Measurements from ENCODE around the gene TMEM88.

Gene TMEM88

DNA sequence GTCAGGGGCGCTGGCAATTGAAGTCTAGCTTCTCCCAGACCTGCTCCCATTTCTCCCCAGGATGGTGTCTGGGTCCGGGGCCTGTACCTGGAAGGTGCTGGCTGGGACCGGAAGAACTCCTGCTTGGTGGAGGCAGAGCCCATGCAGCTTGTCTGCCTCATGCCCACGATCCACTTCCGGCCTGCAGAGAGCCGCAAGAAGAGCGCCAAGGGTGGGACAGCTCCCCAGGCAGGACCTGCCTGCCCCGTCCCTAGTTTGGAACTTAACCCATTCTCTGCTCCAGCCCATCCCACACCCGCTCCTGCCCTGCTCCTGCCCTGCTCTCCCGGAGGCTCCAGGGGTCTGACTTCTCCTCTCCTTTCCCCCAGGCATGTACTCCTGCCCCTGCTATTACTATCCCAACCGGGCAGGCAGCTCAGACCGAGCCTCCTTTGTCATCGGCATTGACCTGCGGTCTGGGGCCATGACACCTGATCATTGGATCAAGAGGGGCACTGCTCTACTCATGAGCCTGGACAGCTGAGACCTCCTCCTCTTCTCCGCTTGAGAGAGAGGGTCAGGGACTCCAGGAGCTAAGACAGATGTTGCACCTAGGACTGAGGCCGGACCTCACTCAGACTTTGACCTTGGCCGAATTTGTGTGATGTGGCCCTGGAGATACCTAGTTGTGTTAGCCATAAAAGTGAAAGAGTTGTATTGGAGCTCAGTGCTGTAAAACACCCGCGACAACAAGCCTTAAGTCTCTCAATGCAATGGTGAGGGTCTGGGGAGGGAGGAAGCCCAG, 21.7 kb upstream of the TMEM88 start:
- no peak for DNase-seq

- DNase-seq, result peak; percentile 86
Observed at GRCh38 chr17:7833795-7834541, 20.9 kb upstream of the TMEM88 start, which contains the start of gene KDM6B. KDM6B (plus strand) TSS chr17:7834217; CDS start chr17:7845555, 11,338 bp downstream.

DNA sequence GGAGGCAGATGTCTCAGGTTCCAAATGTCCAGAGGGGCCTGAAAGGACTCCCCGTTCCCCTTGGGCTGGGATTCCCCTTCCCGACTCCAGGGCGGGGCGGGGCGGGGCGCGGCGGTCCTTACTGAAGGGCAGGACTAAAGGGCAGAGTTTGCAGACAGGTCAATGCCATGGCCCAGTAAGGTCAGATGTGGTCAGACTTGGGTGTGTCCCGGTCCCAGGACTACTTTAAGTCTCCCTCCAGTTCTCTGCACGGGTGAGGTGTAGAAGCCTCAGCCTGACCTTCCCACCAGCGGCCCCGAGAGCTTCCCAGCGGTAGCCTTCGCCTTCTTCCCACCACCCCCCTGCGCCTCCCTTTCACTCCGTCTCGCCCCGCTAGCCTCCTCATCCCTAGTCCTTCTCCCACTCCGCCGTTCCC, 20.3 kb upstream of the TMEM88 start:
- peak; percentile 60 for DNase-seq

- DNase-seq, result peak; percentile 92
Observed at GRCh38 chr17:7834957-7835813, 19.7 kb upstream of the TMEM88 start.

DNA sequence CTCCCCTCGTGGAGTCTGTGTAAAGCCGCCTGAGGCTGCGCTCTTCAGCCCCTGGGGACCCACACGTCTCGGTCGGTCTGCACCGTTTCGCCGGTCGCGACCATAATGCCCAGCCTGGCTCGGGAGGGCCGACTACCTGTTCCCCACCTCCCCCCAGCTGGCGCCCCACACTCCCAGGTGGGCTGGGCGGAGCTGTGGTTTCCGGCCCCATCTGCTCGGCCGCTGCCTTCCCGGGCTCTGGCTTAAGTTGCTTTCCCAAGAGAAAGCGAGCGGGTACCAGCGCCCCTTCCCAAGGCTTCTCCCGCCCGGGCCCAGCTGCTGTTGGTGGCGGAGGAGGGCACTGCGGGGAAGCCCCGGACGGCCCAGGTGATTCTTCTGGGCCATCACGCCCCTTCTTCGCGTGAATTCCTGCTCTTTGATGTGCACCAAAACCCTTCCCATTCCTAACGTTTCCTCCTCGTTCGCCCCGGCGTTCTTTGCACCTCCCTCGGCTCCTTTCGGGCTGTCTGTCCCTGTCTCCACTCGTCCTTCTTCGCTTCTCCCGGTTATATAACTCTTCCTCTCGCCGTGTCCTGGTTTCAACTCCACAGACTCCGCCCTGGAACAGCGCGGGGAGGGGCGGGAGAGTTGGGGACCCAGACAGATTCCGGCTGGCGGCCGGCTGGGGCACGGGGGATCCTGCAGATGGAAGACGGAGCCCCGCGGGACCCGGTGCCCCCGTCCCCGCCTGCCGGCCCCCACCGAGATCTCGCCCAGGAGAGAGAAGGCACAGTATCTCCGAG, 18.9 kb upstream of the TMEM88 start:
- no peak for DNase-seq

GRCh38 chr17:7836596-7837407, 18.1 kb upstream of the TMEM88 start:
- DNase-seq, result peak; percentile 67

GRCh38 chr17:7837408-7838088, 17.3 kb upstream of the TMEM88 start:
- no peak for DNase-seq

GRCh38 chr17:7838090-7839075, 16.5 kb upstream of the TMEM88 start:
- DNase-seq, result no peak

GRCh38 chr17:7839190-7839875, 15.5 kb upstream of the TMEM88 start:
- DNase-seq, result no peak

GRCh38 chr17:7839876-7840261, 15.0 kb upstream of the TMEM88 start:
- DNase-seq, result no peak

DNA sequence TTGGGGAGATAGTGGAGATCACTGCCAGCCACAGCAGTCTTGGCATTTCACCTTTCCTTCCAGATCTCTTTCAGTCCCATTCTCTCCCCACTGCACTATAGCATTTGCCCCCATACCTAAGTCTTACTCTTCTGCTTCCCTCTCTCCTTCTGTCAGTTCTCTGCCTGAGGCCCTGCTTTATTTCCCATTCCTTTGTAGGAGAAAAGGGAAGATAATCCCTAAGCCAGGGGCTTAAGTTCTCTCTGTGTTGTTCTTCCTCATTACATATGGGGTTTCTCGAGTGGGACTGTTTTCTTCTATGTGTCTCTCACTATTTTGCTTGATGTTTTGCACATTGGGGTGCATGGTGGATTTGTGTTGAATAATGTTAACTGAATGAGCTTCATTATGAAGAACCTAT, 14.4 kb upstream of the TMEM88 start:
- DNase-seq, result no peak

GRCh38 chr17:7840875-7841274, 14.0 kb upstream of the TMEM88 start:
- DNase-seq, result no peak

DNA sequence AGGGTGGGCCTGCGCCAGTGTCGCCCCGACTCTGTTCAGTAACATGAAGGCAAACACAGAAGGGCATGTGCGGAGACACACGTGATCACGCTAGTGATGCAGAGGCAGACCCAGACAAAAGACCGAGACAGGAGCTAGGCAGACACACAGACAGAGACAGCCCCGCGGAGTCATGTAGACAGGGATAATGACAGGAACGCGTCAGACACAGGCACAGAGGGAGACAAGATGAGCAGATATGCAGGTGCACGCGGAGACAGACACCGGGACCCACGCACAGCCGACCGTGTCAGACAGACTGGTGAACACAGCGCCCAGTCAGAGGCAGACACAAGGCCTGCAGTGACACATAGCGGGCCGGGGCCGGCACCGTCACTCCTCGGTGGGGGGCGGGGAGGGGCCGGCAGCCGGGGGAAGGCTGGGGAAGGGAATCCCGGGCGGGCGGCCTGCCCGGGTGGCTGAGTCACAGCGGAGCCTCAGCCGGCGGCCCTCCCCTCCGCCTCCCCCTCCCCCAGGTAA, 13.4 kb upstream of the TMEM88 start:
- DNase-seq, result peak; percentile 94

- DNase-seq, result peak; percentile 82
Observed at GRCh38 chr17:7841915-7842379, 12.9 kb upstream of the TMEM88 start.

GRCh38 chr17:7842380-7843256, 12.2 kb upstream of the TMEM88 start:
- peak; percentile 98 for DNase-seq

DNA sequence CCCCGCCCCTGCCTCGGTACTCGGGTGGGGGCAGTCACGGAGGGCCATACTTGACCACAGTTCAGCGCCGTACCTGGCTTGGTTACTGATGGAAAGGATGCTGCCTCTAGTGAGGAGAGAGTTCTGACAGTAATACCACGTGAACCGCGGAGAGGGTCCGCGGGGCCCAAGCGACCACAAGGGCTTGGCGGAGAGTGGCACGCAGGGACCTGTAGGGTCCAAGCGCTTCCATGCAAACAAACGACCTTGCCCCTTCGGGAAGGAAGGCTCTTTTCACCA, 11.7 kb upstream of the TMEM88 start:
- no peak for DNase-seq

- peak; percentile 93 for DNase-seq
Observed at GRCh38 chr17:7843536-7844291, 11.2 kb upstream of the TMEM88 start.

Data from central memory CD4-positive, alpha-beta T cell (primary cell).